A673 (cell line): ENCODE measurements around the gene RALGPS1. TPM values are rescaled to one million over a fixed set of nuclear protein-coding genes. Genes with fewer than 3 reads are reported as not detected.

Experiments used
- BruUV-seq: library from RNA; stranded (reverse); fragments of 400-500 nt; replicated peaks from 2 replicates; lab custom pipeline; 2021; lab: Mats Ljungman, UMichigan
- CTCF ChIA-PET: fragments of 300-600 bp; sonication (Branson Sonifier 250); formaldehyde crosslinking; loops from one replicate; lab custom pipeline; 2022; ENCODE audit warnings: antibody characterized with exemption; lab: Charles Lee
- POLR2A ChIA-PET: fragments of 300-600 bp; sonication (Branson Sonifier 250); formaldehyde crosslinking; loops from one replicate; lab custom pipeline; 2022; ENCODE audit warnings: antibody characterized with exemption; ENCODE audit not compliant: low non-redundant PET; lab: Charles Lee
- DNase-seq: peaks from one replicate; pipeline ENCODE4 v3.0.0-alpha.2; 2015; ENCODE audit warnings: low spot score
- H3K27ac ChIP-seq: fragments of 200-600 bp; sonication (generic); 2 replicates; pipeline ENCODE4 v1.5.1; 2016; ENCODE audit warnings: mixed run types, low read depth, mild to moderate bottlenecking, mixed read lengths, antibody characterized with exemption, low read length; ENCODE audit not compliant: poor library complexity, severe bottlenecking
- H3K27me3 ChIP-seq: fragments of 200-600 bp; sonication (generic); replicated peaks from 2 replicates; pipeline ENCODE4 v1.6.1; 2017; ENCODE audit warnings: mixed run types, low read depth, mild to moderate bottlenecking, mixed read lengths, antibody characterized with exemption, low read length; ENCODE audit not compliant: insufficient read depth, poor library complexity
- H3K36me3 ChIP-seq: fragments of 200-600 bp; sonication (generic); 2 replicates; pipeline ENCODE4 v1.6.1; 2016; ENCODE audit warnings: mixed run types, mild to moderate bottlenecking, mixed read lengths, antibody characterized with exemption, low read length; ENCODE audit not compliant: insufficient read depth, poor library complexity, severe bottlenecking
- H3K4me1 ChIP-seq: fragments of 200-600 bp; sonication (generic); 2 replicates; pipeline ENCODE4 v1.6.1; 2017; ENCODE audit warnings: mixed run types, mild to moderate bottlenecking, mixed read lengths, antibody characterized with exemption, low read length; ENCODE audit not compliant: insufficient read depth, poor library complexity, severe bottlenecking
- H3K4me3 ChIP-seq: fragments of 200-600 bp; sonication (generic); 2 replicates; pipeline ENCODE4 v1.5.1; 2016; ENCODE audit warnings: low read depth, mixed run types, mild to moderate bottlenecking, mixed read lengths, low read length; ENCODE audit not compliant: poor library complexity, severe bottlenecking
- H3K9me3 ChIP-seq: fragments of 200-600 bp; sonication (generic); 2 replicates; pipeline ENCODE4 v1.6.1; 2016; ENCODE audit warnings: mixed run types, low read depth, mild to moderate bottlenecking, mixed read lengths, antibody characterized with exemption, low read length; ENCODE audit not compliant: poor library complexity, severe bottlenecking
- EZH2 ChIP-seq: fragments of 200-600 bp; sonication (generic); IDR thresholded peaks from 2 replicates; pipeline ENCODE4 v1.6.1; 2017; ENCODE audit warnings: borderline replicate concordance, low read depth, mild to moderate bottlenecking, mixed read lengths, antibody characterized with exemption, low read length; ENCODE audit not compliant: poor library complexity, severe bottlenecking
- intact Hi-C: fragments of 100-400 bp; cut with micrococcal nuclease; formaldehyde crosslinking; loops from one replicate; pipeline ENCODE4 v1.10.0; 2022; ENCODE audit not compliant: unreplicated experiment
- total RNA-seq: library from RNA; stranded (reverse); gene quantifications from 2 replicates; pipeline ENCODE4 v1.2.3, GENCODE V29; 2021
- TF ChIP-seq, protein P1 (sequence below): fragments of 300-800, 200-600 bp; sonication (generic); conservative IDR thresholded peaks from 2 replicates; pipeline ENCODE4 v1.5.1; 2017; ENCODE audit warnings: low read depth, mild to moderate bottlenecking, antibody characterized with exemption, low read length, moderate library complexity, mixed read lengths

Gene RALGPS1
- total RNA-seq, 1 experiment from 2014 or later: 3.9 TPM

DNA sequence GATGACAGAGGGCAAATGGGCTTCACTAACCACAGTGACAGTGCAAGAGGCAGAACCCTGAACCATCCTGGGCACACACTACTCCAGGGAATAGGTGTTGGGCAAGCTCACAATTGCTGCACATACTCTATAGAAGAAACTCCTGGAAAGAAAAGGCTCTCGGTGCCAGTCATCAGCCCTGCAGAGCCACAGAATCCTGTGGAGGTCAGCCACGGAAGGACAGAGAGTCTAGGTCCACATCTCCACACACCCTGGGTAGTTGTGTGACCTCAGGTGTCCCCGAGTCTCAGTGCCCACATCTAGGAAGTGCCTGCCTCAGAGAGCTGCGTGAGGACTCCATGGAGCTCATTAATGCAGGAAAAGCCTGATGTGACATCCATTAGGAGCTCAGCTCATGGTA lies 223.9 kb downstream of the RALGPS1 start:
- CTCF ChIA-PET: no interaction called here
- no TSS peak for BruUV-seq
- POLR2A ChIA-PET: no interaction called here

DNA sequence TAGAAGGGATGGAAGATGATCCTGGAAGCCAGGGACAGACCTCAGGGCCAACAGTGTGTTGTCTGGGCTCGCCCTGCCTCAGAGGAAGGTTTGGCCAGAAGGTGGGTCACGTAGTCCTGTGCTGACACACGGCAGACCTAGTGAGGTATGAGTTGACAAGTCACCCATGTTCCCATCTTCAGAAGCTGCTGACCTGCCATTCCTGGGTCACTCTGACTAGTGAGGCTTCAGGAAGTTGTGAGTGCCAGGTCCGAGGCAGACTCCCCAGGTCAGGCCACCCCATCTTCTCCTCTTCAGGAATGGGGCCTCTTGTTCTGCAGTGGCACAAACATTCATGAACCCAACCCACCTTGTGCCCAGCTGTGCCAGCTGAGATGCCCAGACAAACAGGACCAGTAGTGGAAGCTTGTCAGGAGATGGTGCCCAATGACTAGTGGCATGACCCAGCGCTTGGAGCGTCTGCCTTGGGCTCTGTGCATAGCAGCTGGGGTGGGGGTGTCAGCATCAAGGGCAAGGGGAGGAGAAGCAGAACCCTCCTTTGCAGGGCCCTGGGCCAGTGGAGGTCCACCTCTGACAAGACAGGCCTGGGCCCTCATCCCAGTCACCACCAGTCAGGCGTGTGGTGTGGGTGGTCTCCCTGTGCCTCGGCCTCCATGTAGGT lies 224.6 kb downstream of the RALGPS1 start:
- intact Hi-C loops: no loop called here
- Histone ChIP-seq H3K27me3 (no peaks in the 10 kb centered on the region), H3K9me3 (no peaks in the 10 kb centered on the region), H3K4me3 (no peak overlapping the region), H3K27ac (no peak overlapping the region), H3K4me1 (no peaks in the 10 kb centered on the region), H3K36me3 (no peaks in the 10 kb centered on the region)
- no peak for TF ChIP-seq EZH2
- TF ChIP-seq, protein P1, sequence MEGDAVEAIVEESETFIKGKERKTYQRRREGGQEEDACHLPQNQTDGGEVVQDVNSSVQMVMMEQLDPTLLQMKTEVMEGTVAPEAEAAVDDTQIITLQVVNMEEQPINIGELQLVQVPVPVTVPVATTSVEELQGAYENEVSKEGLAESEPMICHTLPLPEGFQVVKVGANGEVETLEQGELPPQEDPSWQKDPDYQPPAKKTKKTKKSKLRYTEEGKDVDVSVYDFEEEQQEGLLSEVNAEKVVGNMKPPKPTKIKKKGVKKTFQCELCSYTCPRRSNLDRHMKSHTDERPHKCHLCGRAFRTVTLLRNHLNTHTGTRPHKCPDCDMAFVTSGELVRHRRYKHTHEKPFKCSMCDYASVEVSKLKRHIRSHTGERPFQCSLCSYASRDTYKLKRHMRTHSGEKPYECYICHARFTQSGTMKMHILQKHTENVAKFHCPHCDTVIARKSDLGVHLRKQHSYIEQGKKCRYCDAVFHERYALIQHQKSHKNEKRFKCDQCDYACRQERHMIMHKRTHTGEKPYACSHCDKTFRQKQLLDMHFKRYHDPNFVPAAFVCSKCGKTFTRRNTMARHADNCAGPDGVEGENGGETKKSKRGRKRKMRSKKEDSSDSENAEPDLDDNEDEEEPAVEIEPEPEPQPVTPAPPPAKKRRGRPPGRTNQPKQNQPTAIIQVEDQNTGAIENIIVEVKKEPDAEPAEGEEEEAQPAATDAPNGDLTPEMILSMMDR: no peak
- no TSS peak for BruUV-seq
- CTCF ChIA-PET: no interaction called here
- DNase-seq: no peak
- POLR2A ChIA-PET: no interaction called here

More for the DNA sequence above, 223.9 kb downstream of the RALGPS1 start:
- DNase-seq: no peak
- TF ChIP-seq, protein P1: no peak
- TF ChIP-seq EZH2: no peak
- intact Hi-C loops: no loop called here
- Histone ChIP-seq H3K27me3 (no peaks in the 10 kb centered on the region), H3K4me3 (no peak overlapping the region), H3K9me3 (no peaks in the 10 kb centered on the region), H3K36me3 (no peaks in the 10 kb centered on the region), H3K4me1 (no peaks in the 10 kb centered on the region), H3K27ac (no peak overlapping the region)

DNA sequence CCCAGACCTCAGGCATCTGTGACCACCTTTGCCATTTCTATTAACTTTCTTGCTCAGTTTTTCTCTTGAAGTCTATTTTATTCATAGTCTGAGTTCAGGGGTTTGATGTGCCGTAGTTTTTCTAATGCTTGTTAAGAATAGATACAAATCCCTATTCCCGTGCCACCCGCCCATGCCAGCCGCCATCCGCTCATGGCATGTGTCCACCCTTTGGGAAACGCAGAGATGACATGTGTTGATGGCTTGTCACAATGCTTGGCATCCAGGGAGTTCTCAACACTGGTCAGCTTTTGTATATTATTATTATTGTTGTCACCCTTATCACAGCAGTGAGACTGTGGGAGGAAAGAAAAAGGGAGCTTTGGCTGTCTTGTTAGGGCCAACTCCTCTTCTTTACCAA lies 225.2 kb downstream of the RALGPS1 start:
- CTCF ChIA-PET: no interaction called here
- Histone ChIP-seq H3K9me3 (no peaks in the 10 kb centered on the region), H3K36me3 (no peaks in the 10 kb centered on the region), H3K4me1 (no peaks in the 10 kb centered on the region), H3K4me3 (no peak overlapping the region), H3K27me3 (no peaks in the 10 kb centered on the region), H3K27ac (no peak overlapping the region)
- POLR2A ChIA-PET: no interaction called here
- DNase-seq: no peak
- TF ChIP-seq, protein P1: no peak
- no peak for TF ChIP-seq EZH2
- intact Hi-C loops: no loop called here
- BruUV-seq: no TSS peak
